HG02938 (cell line): ENCODE results near the gene DYRK1A.

Experiments used
- ATAC-seq: cut with Tn5 transposase; IDR thresholded peaks from one replicate; pipeline ENCODE4 v1.9.1; 2021; ENCODE audit warnings: mild to moderate bottlenecking, moderate library complexity; ENCODE audit not compliant: unreplicated experiment

Gene DYRK1A

GRCh38 chr21:37414292-37415253, 48.0 kb downstream of the DYRK1A start:
- ATAC-seq = no peak

- ATAC-seq = no peak
Measured at GRCh38 chr21:37415939-37416338, 49.4 kb downstream of the DYRK1A start.

- no peak for ATAC-seq
Measured at GRCh38 chr21:37416914-37417313, 50.3 kb downstream of the DYRK1A start.

GRCh38 chr21:37419228-37419906, 52.8 kb downstream of the DYRK1A start:
- no peak for ATAC-seq

GRCh38 chr21:37421306-37421705, 54.7 kb downstream of the DYRK1A start:
- no peak for ATAC-seq

GRCh38 chr21:37422382-37422781, 55.8 kb downstream of the DYRK1A start:
- no peak for ATAC-seq

GRCh38 chr21:37423103-37423502, 56.5 kb downstream of the DYRK1A start:
- no peak for ATAC-seq

- no peak for ATAC-seq
Measured at GRCh38 chr21:37424396-37424795, 57.8 kb downstream of the DYRK1A start.

GRCh38 chr21:37425001-37425400, 58.4 kb downstream of the DYRK1A start:
- ATAC-seq = no peak

- ATAC-seq = no peak
Measured at GRCh38 chr21:37425684-37426083, 59.1 kb downstream of the DYRK1A start.

- no peak for ATAC-seq
Measured at GRCh38 chr21:37427221-37427620, 60.6 kb downstream of the DYRK1A start.

GRCh38 chr21:37429356-37429755, 62.8 kb downstream of the DYRK1A start:
- ATAC-seq = no peak

GRCh38 chr21:37430184-37430821, 63.7 kb downstream of the DYRK1A start:
- ATAC-seq = no peak

GRCh38 chr21:37431243-37431642, 64.7 kb downstream of the DYRK1A start:
- ATAC-seq = no peak

GRCh38 chr21:37432710-37433455, 66.3 kb downstream of the DYRK1A start:
- no peak for ATAC-seq

- no peak for ATAC-seq
Measured at GRCh38 chr21:37433456-37433840, 66.9 kb downstream of the DYRK1A start.

GRCh38 chr21:37435120-37435519, 68.5 kb downstream of the DYRK1A start:
- ATAC-seq = peak; percentile 65

GRCh38 chr21:37435711-37436110, 69.1 kb downstream of the DYRK1A start:
- ATAC-seq = no peak

- no peak for ATAC-seq
Measured at GRCh38 chr21:37436174-37436573, 69.6 kb downstream of the DYRK1A start.

GRCh38 chr21:37437376-37438080, 71.0 kb downstream of the DYRK1A start:
- ATAC-seq = no peak
